Ishikawa (cell line): ENCODE results near the gene TCN2.

Experiments used
- CEBPB ChIP-seq: IDR thresholded peaks from 2 replicates; pipeline ENCODE4 v1.6.1; 2012
- CREB1 ChIP-seq: IDR thresholded peaks from 2 replicates; pipeline ENCODE4 v1.6.1; 2012; ENCODE audit warnings: low read depth
- EGR1 ChIP-seq: IDR thresholded peaks from 2 replicates; pipeline ENCODE4 v1.6.1; 2012
- EP300 ChIP-seq: IDR thresholded peaks from 2 replicates; pipeline ENCODE4 v1.6.1; 2012; ENCODE audit warnings: borderline replicate concordance
- FOXM1 ChIP-seq: IDR thresholded peaks from 2 replicates; pipeline ENCODE4 v1.6.1; 2012; ENCODE audit warnings: low read depth, borderline replicate concordance
- NFIC ChIP-seq: IDR thresholded peaks from 2 replicates; pipeline ENCODE4 v1.6.1; 2012
- RAD21 ChIP-seq: IDR thresholded peaks from 2 replicates; pipeline ENCODE4 v1.6.1; 2012; ENCODE audit warnings: low read depth
- TAF1 ChIP-seq: IDR thresholded peaks from 2 replicates; pipeline ENCODE4 v1.6.1; 2012; ENCODE audit warnings: low read depth, mild to moderate bottlenecking
- TEAD4 ChIP-seq: IDR thresholded peaks from 2 replicates; pipeline ENCODE4 v1.6.1; 2012
- USF1 ChIP-seq: IDR thresholded peaks from 2 replicates; pipeline ENCODE4 v1.6.1; 2012
- YY1 ChIP-seq: IDR thresholded peaks from 2 replicates; pipeline ENCODE4 v1.6.1; 2012; ENCODE audit warnings: low read depth
- ZBTB7A ChIP-seq: IDR thresholded peaks from 2 replicates; pipeline ENCODE4 v1.6.1; 2012; ENCODE audit warnings: low read depth
- TF ChIP-seq, protein P1 (sequence below): IDR thresholded peaks from 2 replicates; pipeline ENCODE4 v1.6.1; 2012
- TF ChIP-seq, protein P2 (sequence below): IDR thresholded peaks from 2 replicates; pipeline ENCODE4 v1.6.1; 2012; ENCODE audit warnings: low read depth, mild to moderate bottlenecking

Gene TCN2

DNA sequence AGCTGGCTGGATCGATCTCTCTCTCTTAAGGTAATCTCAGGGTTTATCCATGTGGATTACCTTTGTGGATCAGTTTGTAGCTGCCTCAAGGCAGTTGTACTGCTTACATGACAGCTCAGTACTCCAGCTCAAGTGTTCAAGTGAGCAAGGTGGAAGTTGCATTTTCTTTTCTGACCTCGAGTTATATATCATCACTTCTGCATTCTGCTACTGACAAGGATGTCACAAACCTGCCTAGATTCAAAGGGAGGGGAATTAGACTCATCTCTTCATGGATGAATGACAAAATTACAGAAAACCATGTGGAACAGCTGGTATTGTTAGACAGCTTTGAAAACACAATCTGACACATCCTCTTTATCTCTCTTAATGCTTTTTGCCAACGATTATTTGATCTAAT is 6.1 kb upstream of the TCN2 start:
- TF ChIP-seq CREB1 (no peak), ZBTB7A (no peak), FOXM1 (no peak), YY1 (no peak), NFIC (no peak), CEBPB (no peak), TAF1 (no peak), RAD21 (no peak), USF1 (no peak), EGR1 (no peak)
- TF ChIP-seq, protein P1, sequence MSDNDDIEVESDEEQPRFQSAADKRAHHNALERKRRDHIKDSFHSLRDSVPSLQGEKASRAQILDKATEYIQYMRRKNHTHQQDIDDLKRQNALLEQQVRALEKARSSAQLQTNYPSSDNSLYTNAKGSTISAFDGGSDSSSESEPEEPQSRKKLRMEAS = no peak

- TF ChIP-seq FOXM1 (no peak), ZBTB7A (no peak), RAD21 (no peak), NFIC (no peak), YY1 (no peak), EP300 (no peak), CEBPB (no peak), USF1 (no peak), CREB1 (no peak), TAF1 (no peak), TEAD4 (no peak), EGR1 (no peak)
- TF ChIP-seq, protein P1 = no peak
Observed at GRCh38 chr22:30601464-30601863, 5.5 kb upstream of the TCN2 start.

GRCh38 chr22:30602049-30602448 is 4.9 kb upstream of the TCN2 start:
- TF ChIP-seq, protein P2, sequence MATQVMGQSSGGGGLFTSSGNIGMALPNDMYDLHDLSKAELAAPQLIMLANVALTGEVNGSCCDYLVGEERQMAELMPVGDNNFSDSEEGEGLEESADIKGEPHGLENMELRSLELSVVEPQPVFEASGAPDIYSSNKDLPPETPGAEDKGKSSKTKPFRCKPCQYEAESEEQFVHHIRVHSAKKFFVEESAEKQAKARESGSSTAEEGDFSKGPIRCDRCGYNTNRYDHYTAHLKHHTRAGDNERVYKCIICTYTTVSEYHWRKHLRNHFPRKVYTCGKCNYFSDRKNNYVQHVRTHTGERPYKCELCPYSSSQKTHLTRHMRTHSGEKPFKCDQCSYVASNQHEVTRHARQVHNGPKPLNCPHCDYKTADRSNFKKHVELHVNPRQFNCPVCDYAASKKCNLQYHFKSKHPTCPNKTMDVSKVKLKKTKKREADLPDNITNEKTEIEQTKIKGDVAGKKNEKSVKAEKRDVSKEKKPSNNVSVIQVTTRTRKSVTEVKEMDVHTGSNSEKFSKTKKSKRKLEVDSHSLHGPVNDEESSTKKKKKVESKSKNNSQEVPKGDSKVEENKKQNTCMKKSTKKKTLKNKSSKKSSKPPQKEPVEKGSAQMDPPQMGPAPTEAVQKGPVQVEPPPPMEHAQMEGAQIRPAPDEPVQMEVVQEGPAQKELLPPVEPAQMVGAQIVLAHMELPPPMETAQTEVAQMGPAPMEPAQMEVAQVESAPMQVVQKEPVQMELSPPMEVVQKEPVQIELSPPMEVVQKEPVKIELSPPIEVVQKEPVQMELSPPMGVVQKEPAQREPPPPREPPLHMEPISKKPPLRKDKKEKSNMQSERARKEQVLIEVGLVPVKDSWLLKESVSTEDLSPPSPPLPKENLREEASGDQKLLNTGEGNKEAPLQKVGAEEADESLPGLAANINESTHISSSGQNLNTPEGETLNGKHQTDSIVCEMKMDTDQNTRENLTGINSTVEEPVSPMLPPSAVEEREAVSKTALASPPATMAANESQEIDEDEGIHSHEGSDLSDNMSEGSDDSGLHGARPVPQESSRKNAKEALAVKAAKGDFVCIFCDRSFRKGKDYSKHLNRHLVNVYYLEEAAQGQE = no peak
- TF ChIP-seq RAD21 = peak; percentile 54

DNA sequence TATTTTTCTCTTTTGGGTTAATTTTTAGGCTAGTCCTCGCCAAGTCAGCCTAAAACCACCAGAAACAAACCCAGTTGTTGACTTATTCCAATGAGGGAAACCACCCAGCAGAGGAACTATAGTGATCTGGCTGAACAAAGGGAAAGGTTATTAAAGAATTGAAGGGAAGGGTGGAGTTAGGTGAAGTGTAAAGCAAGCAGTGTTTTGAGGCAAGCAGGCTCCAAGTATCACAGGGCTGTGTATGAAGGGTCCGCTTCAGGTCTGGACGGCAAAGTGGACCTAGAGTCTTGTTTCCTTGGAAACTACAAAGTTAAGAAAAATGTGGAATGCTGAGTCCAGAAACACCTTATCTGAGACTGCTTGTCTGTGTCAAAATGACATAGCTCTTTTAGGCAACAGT is 3.2 kb upstream of the TCN2 start:
- TF ChIP-seq FOXM1 = no peak
- TF ChIP-seq USF1 = no peak
- TF ChIP-seq CEBPB = no peak
- TF ChIP-seq, protein P1 = no peak
- no peak for TF ChIP-seq NFIC
- no peak for TF ChIP-seq CREB1

- TF ChIP-seq, protein P1 = no peak
- TF ChIP-seq USF1 = no peak
Observed at GRCh38 chr22:30604723-30605122, 2.3 kb upstream of the TCN2 start.

- TF ChIP-seq, protein P1 = peak; percentile 57; the same call in 1 of the 2 replicates
- TF ChIP-seq FOXM1 = no peak
Observed at GRCh38 chr22:30605449-30606110, 1.4 kb upstream of the TCN2 start.

- TF ChIP-seq NFIC = no peak
- TF ChIP-seq FOXM1 = no peak
- TF ChIP-seq, protein P1 = no peak
- TF ChIP-seq EP300 = no peak
- TF ChIP-seq EGR1 = no peak
- TF ChIP-seq, protein P2 = no peak
- no peak for TF ChIP-seq CREB1
Observed at GRCh38 chr22:30607300-30607930, 441 bp downstream of the TCN2 start.
